NCI-H510A (cell line): ENCODE results near the gene NCKAP1.

Source experiments
- DNase-seq: peaks from one replicate; lab custom pipeline; 2025; lab: John Stamatoyannopoulos, UW

NCKAP1 gene

DNA sequence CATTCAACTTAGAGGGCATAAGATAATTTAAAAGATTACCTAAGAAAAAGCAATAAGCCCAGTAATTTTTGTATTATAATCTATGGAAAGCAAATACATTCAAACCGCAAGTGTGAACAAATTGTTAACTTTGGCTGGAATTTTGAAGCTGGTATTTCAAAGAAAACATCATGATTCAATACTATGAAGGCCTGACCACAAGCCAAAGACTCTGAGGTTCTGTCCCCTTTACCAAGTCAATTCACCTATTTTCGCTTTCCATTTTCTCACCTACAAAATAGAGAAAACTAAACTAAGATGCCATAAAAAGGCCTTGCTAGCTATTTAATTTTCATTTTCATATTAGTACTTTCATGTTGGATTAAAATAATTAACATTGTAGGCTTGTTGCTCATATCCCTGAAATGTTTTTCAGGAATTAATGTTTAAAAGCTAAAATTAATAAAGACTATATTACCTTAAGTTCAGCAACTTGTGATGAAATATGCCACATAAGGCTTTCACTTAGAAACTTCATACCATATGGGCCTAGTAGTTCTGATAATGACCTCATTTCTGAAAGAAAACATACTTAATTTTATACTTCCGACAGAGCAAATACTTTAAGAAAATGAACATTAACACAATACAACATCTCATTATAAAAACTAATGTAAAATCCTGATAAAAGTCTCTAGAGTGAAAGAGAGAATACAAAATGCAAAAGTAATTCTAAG, 86.2 kb downstream of the NCKAP1 start:
- no peak for DNase-seq

DNA sequence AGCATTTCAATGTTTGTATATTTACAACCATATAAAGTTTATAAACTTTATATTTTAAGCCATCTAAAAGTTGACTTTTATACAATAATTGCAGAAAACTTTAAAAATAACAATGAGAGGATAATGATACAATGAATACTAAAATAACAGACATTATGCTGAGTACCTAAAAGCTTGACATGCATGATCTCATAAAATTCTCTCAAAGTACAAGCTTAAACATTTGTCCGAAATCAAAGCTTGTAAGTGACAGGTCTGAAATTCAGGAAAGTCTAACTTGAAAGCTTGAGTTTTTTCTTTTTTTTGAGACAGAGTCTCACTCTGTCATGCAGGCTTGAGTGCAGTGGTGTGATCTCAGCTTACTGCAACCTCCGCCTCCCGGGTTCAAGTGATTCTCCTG, 87.7 kb downstream of the NCKAP1 start:
- DNase-seq: no peak

- no peak for DNase-seq
Measured at GRCh38 chr2:182949572-182950189, 88.6 kb downstream of the NCKAP1 start.

GRCh38 chr2:182949052-182949451, 89.2 kb downstream of the NCKAP1 start:
- DNase-seq: no peak

DNA sequence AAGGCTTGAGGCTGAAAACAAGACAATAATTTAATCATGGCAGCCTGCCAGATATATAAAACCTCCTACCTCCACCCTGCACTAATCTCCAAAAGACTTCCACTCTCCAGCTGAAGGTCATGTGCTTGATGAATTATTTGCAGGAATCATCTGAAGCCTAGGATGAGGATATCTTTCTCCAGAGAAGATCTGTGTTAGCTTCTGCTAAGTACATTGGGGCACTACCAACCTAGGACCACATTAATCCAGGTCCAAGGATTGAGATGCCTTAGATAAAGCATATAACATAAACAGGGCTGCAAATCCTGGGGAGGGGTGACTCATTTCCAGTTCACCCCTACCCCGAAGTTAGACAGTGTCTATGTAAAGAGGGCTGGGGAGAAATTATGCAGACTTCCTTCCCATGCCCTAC, 91.3 kb downstream of the NCKAP1 start:
- no peak for DNase-seq

DNA sequence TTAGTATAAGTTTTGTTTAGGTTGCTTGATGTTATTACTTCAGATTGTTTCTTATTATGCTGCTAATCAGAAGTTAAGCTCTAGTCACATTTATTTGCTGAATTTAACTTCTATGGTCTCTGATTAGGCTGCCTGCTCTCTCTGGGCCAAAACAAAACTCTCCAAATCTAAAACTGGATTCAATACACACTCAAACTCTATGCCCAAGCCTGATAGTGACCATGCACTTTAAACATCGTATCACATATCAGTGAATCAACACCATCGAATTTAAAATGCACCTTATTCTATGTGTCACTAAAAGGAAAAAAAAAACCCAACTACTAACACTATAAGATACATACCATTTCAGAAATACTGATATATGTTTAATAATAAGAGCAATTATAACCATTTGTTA, 94.9 kb downstream of the NCKAP1 start:
- no peak for DNase-seq

- no peak for DNase-seq
Measured at GRCh38 chr2:182942756-182943155, 95.5 kb downstream of the NCKAP1 start.

DNA sequence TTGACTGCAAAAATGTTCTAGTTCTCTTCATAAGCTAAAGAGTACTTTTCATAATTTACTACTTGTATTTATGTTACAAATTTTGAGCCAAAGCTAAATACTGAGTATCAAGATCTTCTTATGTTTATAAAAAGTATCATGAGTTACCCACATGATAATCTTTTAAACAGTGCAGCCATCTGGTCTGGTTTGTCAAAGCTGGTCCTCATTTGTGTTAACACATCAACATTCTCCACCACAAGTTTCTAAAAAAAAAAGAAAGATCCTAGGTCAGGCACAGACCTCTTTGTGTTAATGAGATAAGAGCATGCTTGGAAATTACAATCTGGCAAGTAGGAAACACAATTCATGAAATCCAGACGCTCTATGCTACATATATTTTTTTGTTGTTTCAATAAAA, 96.3 kb downstream of the NCKAP1 start:
- no peak for DNase-seq

GRCh38 chr2:182941121-182941722, 97.0 kb downstream of the NCKAP1 start:
- no peak for DNase-seq

GRCh38 chr2:182937870-182938269, 100.4 kb downstream of the NCKAP1 start:
- DNase-seq: no peak

- DNase-seq: no peak
Measured at GRCh38 chr2:182933629-182934028, 104.6 kb downstream of the NCKAP1 start.

DNA sequence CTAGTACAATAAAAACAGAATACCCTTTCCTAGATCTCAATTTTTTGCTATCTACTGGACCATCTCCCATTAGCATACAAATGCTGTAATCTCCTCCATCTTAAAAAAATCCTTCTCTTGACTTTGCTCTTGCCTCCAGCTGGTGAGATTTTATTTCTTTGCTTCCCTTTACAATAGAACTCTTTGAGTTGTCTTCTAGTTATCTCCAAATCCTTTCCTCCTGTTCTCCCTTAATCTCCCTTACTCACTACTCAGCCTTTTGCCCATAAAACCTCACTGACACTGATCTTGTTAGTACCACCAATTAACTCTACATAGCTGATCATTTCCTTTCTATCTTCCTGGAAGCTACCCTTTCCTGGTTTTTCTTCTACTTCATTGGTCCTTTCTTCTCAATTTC, 108.3 kb downstream of the NCKAP1 start:
- DNase-seq: no peak

DNA sequence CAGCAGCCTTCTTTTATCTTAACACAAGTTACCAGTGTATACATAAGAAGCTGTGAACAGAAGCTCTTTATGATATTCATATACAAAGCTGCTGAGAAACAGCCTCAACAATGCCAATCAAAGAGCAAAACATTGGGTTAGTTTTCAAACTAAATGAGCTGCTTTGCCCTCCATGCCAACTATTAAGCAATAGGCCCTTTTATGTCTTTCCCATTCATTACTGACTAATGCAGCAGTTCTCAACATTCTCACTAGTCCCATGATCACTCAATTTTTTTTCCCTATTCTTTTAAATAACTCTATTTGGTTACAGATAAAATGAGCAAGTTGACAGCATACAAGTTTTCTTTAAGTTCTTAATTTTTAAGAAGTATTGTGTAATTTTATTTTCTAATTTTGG, 114.0 kb downstream of the NCKAP1 start:
- no peak for DNase-seq

GRCh38 chr2:182921234-182921633, 117.0 kb downstream of the NCKAP1 start:
- DNase-seq: no peak

DNA sequence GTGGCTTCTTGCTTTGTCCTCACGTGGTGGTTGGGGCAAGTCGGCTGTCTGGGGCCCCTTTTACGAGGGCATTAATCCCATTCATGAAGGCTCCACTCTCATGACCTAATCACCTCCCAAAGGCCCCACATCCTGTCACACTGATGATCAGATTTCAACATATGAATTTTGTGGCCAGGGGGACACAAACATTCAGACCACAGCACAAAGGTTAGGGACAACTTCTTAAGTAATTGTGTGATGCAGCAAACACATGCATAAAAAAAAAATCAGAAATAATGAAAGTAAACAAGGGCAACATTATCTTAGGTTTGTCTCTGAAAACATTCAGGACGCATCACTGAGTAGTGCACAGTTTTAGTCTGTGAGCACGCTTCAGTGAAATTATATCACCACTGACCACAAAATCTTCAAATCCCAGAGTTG, 117.6 kb downstream of the NCKAP1 start:
- no peak for DNase-seq

DNA sequence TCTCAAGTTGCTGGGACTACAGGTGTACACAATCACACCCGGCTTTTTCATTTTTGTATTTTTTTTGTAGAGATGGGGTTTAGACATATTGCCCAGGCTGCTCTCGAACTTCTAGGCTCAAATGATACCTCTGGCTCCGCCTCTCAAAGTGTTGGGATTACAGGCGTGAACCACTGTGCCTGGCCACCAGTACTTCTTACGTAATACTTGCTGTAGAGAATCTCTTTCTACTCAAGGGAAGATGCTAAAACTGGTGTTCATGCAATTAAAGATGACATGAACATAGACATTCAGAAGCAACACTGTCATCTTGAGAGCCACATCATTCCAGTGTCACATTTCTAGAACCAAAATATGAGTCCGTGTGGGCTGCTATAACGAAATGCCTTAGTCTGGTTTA, 118.2 kb downstream of the NCKAP1 start:
- no peak for DNase-seq

DNA sequence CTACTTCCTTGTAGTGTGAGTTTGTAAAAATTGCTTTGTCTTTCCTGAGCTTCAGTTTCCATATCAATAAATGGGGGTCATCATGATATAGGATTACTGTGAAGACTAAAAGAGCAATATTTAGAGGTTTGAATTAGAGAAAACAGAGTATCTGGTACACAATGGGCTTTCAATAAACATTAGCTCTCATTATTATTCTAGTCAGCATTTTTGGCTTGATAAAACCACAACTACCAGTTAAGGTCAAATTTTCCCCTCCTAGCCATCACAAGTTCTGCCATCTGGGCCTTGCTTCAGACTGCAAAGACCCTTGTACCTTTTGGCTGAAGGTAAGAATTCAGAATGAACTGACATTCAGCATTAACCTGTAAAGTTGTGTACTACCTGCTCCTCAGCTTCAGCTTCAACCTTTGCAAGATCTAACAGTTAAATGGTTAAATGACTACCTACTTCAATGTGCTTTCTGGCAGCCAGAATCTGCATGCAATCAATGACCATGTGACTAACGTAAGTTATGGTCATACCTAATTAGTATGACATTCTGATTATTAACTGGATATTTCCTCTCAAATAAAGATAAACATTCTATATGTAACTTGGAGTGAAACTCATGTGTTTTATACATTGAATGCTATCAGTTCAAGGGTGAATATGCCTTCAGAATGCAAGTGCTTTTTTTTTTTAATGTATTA, 119.2 kb downstream of the NCKAP1 start:
- no peak for DNase-seq

- DNase-seq: no peak
Measured at GRCh38 chr2:182917924-182918323, 120.3 kb downstream of the NCKAP1 start.

DNA sequence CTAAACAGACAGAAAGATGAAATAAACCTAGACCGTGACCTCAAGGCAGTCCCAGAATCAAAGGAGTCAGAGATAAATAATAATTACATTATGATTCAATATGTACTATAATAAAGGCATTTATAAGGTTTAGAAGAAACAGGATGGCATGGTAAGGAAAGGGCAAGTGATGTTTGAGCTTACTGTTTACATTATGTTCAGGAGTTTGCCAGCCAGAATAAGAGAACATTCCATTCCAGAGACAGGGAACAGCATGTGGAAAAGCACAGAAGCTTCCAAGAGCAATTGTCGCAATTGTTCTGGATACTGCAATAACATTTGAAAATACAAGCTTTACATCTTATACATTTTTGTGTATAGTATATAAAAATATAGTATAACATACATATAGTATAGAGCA, 121.8 kb downstream of the NCKAP1 start:
- no peak for DNase-seq

DNA sequence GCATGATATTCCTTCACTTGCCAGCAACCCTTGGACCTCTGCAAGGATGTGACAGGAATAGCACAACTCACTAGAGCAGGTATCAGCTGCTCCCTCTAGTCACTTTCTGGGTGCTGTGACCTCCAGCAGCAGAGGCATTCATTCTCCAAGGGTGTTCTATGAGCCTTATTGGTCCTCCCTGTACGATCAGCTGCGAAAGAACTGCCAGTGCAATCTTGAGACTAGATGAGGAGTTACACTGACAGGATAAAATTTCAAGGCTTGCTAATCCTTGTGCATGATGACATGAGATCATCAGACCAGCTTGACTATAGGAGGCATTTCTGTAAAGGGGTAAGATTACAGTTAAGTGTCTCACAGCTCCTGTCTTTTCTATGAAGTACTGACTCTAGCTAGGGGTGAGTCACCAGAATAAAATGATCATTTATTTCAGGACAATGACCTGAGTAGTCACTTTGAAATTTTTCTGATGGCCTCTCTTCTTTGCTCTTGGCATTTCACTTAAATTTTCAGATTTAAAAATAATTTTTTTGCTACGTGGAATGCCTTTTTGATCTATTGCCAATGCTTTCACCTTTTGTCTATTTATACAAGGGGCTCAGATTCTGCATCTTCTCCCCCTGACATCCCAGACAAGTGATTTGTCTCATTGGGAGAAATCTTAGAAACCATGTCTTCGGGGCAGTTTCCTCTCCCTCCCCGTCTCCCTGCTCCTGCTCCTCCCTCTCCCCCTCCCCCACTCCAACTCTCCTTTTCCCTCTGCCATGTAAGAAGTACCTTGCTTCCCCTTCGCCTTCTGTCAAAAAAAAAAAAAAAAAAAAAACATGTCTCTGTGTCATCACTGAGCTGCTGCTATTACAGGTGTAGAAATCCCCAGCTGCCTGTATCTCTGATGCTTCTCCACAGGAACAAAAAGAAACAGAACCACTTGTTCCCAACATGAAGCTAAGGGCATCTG, 122.6 kb downstream of the NCKAP1 start:
- DNase-seq: no peak

- no peak for DNase-seq
Measured at GRCh38 chr2:182914852-182915251, 123.4 kb downstream of the NCKAP1 start.

- no peak for DNase-seq
Measured at GRCh38 chr2:182913064-182913463, 125.2 kb downstream of the NCKAP1 start.
